ENCODE data around the gene HOXA3.

The HOXA3 gene

DNA sequence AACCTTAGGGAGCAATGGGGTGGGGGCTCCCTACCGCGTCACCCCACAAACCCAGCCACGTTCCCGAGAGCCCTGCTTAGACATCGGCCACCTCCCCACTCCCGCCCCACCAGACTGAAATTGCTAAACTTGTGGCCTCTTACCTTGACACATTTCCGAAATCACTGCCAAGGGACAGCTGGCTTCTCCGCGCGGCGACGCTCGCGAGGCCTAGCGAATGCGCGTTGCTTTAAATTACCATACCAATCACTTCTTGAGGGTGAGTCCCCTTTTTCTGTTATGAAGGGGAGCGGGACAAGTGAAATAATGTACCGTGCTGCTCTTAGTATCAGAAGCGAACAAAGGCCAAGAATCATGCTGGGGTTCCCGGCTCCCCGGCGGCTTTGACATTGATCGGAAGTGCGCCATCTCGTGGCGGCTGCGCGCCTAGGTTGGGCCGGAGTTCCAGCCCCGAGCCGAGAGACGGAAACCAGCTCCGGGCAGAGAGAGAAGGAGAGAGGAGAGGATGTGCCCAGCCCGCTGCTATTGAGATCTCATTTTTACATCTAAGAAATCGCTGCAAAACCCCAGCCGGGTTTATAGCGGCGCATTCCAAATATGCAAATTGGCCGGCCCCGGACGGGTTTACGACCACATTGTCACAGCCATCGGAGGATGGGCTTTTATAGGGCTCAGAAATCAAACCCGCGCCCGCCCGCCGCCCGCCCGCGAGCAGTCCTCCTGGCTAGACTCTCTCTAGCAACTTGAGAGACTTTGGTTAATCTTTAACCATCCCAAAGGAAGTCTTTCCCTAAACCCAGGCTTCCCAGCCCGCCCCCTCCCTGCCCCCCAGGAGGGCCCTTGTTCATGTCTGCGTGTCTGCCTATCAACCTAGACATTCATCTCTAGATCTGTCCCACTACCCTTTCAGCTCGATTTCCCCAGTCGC is 27.4 kb upstream of the HOXA3 start:
- DNase-seq: peak in 3 of 58 donors; percentile 2 to 10 (median 9)

GRCh38 chr7:27179030-27179429 is 26.6 kb upstream of the HOXA3 start:
- DNase-seq: no peak

DNA sequence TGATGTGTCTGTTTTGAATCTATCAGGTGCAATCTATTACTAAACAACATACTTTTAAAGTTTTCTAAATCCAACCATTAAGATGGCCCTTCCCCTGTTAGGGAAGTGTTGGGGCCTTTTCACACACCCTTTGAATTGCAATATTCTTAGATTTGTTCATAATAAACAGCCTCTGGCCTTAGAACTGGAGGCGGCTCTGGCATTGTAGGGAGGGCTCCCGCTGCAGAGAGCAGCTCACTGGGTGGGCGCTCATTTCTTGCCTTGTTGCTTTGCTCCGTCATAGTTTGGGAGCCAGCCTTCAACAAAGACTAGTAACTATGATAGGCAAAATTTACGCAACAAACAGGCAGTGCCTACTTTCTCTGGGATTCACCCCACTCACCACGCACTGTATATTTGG is 26.0 kb upstream of the HOXA3 start:
- DNase-seq: no peak

DNA sequence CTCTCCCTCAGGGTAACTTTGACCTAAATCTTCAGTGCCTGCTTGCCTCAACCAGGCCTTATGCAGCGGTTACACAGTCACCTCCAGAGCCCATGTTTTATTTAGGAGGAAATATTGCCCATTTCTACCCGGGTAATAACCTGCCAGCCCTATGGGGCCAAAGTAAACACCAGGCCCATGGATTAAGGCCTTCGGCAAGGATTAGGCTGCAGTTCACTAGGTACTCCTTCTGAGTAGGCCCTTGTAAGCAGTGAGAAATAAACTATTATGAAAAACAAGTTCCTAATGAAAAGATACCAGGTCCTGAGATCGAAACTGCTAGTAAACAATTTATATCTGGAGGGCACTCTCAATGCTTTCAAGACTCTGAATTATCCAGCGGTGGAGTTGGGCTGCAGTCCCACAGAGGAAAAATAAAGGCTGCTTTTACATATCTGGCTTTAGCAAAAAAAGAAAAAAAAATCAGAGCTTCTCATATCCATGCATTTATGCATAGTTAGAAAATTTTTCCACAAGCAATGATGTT is 25.5 kb upstream of the HOXA3 start:
- no peak for DNase-seq

DNA sequence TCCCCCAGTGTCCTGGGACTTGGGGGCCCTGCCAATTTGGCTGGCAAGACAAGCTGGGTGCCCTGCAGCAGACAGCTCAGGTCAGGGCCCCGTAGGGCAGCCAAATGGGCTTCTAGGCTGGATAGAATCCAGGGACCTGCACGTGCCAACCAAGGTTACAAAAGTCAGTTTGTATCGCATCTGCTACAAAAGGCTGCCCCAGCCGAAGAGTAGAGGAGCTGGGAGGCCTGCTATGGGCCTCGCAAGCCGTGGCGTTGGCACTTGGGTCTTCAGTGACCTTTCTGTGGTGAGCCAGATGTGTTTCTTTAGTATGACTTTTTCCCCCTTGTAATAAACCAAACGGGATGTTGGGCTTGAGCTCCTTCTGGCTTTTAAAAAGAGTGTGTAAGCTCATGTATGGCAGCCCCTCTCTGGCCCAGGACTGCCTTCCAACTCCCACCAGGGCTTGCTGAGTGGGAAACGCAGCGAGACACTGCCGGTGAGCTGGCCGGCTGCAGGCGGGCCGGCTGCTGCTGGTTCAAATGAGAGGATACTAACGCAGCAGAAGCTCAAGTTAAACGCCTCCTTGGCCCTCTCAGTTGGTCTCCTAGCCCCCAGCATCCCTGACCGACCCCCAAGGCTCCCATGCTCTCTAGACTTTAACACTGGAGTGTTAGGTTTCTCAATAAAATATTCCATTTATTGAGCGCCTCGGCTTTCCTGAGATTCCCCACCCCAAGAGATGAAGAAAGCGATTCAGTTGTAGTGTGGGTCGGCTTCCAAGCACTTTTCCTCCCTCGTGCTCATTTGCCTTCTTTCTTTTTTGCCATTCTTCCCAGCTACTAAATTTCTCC is 24.8 kb upstream of the HOXA3 start:
- DNase-seq: no peak

- no peak for DNase-seq
Measured at GRCh38 chr7:27176524-27176845, 24.1 kb upstream of the HOXA3 start.

DNA sequence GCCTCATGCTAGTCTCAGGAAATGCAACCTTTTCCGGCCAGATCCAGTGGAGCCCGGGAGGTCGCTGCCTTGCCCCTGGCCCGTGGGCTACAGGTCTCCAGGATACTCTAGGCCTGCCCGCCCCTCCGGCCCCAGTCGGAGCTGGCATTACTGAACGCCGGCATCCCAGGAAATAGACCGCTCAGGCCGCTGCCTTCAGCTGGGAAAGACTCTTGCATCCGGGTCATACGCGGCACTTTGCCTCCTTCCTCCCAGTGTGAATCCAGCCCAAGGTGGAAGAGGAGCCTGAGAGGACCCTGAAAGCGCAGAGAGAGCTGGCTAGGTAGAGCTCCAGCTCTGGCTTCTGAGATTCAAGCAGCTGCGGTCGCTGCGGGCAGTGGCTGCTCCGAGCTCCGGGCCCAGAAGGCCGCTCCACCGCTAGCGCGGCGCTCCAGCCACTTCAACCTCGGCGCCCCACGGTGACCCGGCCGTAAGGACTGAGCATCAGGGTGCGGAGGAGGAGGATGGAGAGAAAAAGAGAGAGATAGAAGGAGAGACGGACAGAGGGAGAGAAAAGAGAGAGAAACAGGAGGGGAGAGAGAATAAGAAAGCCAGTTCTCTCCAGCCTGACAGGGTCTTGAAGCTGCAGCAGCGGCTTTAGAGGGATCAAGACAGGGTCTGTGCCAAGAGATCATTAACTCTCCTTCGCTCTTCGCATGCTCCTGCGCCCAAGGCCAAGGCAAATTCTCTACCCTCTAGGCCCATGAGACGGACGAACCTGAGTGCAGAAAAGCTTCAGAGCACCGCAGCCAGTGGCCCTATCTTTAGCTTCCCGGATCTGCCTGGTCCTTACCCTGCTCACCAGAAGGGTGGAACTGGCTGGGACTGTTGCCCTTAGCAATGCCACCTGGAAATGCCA is 23.5 kb upstream of the HOXA3 start:
- no peak for DNase-seq

GRCh38 chr7:27174874-27175625 is 22.7 kb upstream of the HOXA3 start:
- no peak for DNase-seq

GRCh38 chr7:27173956-27174873 is 21.8 kb upstream of the HOXA3 start, which contains the start of gene HOXA10:
Gene HOXA10, minus strand, starts transcription at chr7:27174320. Its CDS starts 14 bp downstream, at chr7:27174306.
- DNase-seq: no peak

DNA sequence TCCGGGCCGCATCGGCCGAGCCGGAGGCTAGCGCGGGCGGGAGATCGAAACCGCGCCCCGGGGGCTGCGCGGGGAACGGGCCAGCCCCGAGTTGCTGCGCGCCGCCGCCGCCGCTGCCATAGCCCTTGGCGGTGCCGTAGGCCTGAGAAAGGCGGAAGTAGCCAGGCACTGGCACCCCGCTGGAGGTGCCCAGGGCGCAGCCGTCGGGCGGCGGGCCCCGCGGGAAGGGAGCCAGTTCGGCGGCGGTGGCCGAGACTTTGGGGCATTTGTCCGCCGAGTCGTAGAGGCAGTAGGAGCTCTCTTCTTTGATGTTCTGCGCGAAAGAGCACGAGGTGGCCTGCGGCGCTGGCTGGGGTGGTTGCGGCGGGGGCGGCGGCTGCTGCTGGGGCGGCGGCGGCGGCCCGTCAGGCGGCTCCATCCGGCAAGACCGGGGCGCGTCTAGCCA is 21.1 kb upstream of the HOXA3 start:
- DNase-seq: no peak

DNA sequence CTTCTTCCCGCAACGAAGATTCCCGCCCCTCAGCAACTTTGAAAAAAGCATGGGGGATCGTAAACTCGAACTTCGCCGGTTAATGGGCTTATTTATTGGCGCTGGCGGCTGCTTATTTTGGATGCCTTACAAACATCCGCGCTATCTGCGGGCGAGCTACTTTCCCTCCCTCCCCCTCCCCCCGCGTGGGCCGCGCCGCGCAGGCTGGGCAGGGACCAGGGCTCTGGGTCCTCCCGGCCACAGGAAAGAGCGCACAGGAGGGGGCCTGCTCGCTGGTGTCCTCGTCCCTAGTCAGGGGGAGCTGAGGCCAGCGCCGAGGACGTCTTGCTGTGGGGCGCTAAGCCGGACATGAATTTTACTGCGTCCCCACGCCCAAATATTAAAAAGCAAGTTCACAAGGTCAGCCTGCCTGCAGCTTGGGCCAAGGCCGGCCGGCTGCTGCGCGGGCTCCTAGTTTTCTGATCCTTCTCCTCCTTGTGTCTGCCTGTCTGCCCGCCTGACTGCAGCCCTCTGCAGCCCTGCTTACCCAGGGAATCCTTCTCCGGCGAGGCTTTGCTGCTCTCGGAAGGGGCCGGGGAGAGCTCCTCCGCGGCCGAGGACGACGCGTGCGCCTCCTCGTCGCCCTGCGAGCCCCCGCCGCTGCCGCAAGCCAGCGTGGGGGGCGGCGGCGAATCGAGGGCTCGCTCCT is 20.6 kb upstream of the HOXA3 start:
- no peak for DNase-seq

- DNase-seq: no peak
Measured at GRCh38 chr7:27172315-27172774, 20.0 kb upstream of the HOXA3 start.

- DNase-seq: no peak
Measured at GRCh38 chr7:27171637-27172314, 19.4 kb upstream of the HOXA3 start.

DNA sequence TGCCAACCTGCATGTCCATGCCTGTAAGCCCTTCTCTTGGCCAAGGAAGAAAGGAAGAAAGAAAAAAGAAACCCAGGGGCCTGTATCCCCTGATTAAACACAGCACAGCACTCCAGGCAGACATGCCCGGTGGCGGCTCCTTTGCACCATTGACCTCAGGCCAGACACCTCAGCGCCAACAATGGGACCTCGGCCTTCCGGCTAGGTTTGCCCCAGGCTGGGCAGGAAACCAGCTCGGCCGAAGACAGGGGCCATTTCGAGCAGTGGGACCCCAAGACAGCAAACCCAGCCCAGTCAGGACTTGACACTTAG is 18.9 kb upstream of the HOXA3 start:
- no peak for DNase-seq

DNA sequence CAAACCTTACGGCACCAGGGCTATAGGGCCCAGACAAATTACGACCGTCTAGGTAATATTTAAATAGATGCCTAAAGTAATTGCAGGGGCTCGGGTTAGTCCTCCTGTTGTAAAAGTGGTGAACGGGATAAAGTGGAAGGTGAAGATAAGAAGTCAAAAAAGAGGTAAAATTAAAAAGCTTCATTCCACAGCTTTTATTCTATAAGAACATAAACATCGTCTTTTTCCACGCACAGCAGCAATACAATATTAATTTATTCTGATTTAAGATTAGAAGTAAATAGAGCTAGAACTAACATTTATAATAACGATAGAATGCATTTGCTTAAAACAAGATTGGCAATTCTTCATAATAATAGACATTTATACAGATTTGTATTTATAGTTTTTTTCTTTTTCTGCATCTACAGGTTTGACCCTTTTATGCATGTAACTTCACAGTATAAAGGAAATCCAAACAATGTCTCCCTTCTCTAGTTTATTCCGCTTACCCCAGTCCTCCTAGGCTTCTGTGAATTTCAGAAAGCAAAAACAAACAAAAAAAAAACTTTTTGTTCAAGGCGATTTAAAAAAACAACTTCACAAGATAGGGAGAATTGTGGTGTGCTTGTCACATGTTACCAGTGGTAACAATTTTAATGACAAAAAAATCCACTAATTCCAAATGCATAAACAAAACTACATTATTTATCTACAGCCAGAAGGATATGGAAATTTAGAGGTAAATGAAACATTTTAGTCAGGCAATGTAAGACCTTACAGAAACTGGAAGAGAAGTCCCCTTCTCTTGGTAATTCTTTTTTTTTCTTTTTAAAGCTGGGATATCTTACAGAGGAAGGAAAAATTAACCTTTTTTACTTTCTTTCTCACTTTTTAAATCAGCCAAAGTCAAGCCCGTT is 18.3 kb upstream of the HOXA3 start:
- no peak for DNase-seq

- DNase-seq: no peak
Measured at GRCh38 chr7:27169658-27170425, 17.5 kb upstream of the HOXA3 start.

All from anterior cingulate cortex (tissue), 58 donors.